ENCODE data around the gene ATP8B3. TPM values are rescaled to one million over a fixed set of nuclear protein-coding genes. Genes with fewer than 3 reads are reported as not detected.

Gene ATP8B3
- total and polyA plus RNA-seq, 2 of the 13 experiments (the other 11 are each of a cell fraction or from before 2014, with no cell fraction given) = 2.6 to 5.9 TPM

- TF ChIP-seq FOXP4 (CRISPR knock-in tag; IDR thresholded peaks at IDR 0.05) = no peak; the same call in 1 of the 2 replicates
- peak; percentile 8 for TF ChIP-seq XRCC5 (optimal IDR thresholded peaks at IDR 0.05; ENCODE audit: low read length)
- TF ChIP-seq DMAP1 (CRISPR knock-in tag; IDR thresholded peaks at IDR 0.05) = peak; percentile 85
- peak; percentile 37; the same call in 1 of the 2 replicates for TF ChIP-seq KLF6 (CRISPR knock-in tag; IDR thresholded peaks at IDR 0.05)
- TF ChIP-seq NCOR1 (IDR thresholded peaks at IDR 0.05; ENCODE audit: borderline replicate concordance, low read length) = peak; percentile 46; the same call in 1 of the 2 replicates
- no peak; the same call in 1 of the 2 replicates for TF ChIP-seq ZNF205 (CRISPR knock-in tag; IDR thresholded peaks at IDR 0.05)
- TF ChIP-seq ZNF414 (CRISPR knock-in tag; IDR thresholded peaks at IDR 0.05) = no peak
- TF ChIP-seq ZNF891 (CRISPR knock-in tag; IDR thresholded peaks at IDR 0.05) = peak; percentile 54
- peak; percentile 47 for TF ChIP-seq HDAC2 (CRISPR knock-in tag; IDR thresholded peaks at IDR 0.05)
- TF ChIP-seq ZMYM4 (CRISPR knock-in tag; IDR thresholded peaks at IDR 0.05) = peak; percentile 57; the same call in 1 of the 2 replicates
- no peak for TF ChIP-seq ZBTB34 (CRISPR knock-in tag; IDR thresholded peaks at IDR 0.05)
- TF ChIP-seq TRIM22 (IDR thresholded peaks at IDR 0.05) = no peak
- TF ChIP-seq NPAS2 (CRISPR knock-in tag; IDR thresholded peaks at IDR 0.05; ENCODE audit: borderline replicate concordance) = no peak
- 0 out of 2 replicates have a peak, but pooled peaks have one; percentile 46 for TF ChIP-seq ZNF605 (CRISPR knock-in tag; IDR thresholded peaks at IDR 0.05)
- TF ChIP-seq ZNF580 (CRISPR knock-in tag; IDR thresholded peaks at IDR 0.05; ENCODE audit: borderline replicate concordance, low read depth) = peak; percentile 66; the same call in 1 of the 2 replicates
- TF ChIP-seq TFDP2 (CRISPR knock-in tag; IDR thresholded peaks at IDR 0.05) = peak; percentile 51; the same call in 1 of the 2 replicates
- no peak for TF ChIP-seq PLRG1 (conservative IDR thresholded peaks at IDR 0.05)
- peak; percentile 77 for TF ChIP-seq ZFY (CRISPR knock-in tag; IDR thresholded peaks at IDR 0.05)
- peak; percentile 73; the same call in 1 of the 2 replicates for TF ChIP-seq CAMTA2 (CRISPR knock-in tag; IDR thresholded peaks at IDR 0.05; ENCODE audit: borderline replicate concordance)
- no peak for TF ChIP-seq EHMT2 (IDR thresholded peaks at IDR 0.05; ENCODE audit: borderline replicate concordance, low read depth, low read length)
- peak; percentile 18 for TF ChIP-seq RXRA (CRISPR knock-in tag; IDR thresholded peaks at IDR 0.05)
- TF ChIP-seq ZFX (CRISPR knock-in tag; IDR thresholded peaks at IDR 0.05; ENCODE audit: low read depth) = peak; percentile 81
- TF ChIP-seq ZNF24 (IDR thresholded peaks at IDR 0.05) = no peak
- peak; percentile 48 for TF ChIP-seq GATAD1 (CRISPR knock-in tag; IDR thresholded peaks at IDR 0.05)
Measured at GRCh38 chr19:1812426-1813191, 533 bp upstream of the ATP8B3 start (continued).
